Activated CD4-positive, alpha-beta T cell treated with anti-CD3 and anti-CD28 coated beads, Interleukin-2, amount 50 U/mL, for 4 hours (primary cell): ENCODE results near the gene HOMER2.
"Not testable (repeated sequence)": the region's sequence is repeated elsewhere in the genome, so short reads cannot be mapped to it uniquely, and the experiment has no call there.

Experiments
- DNase-seq, 2 experiments: peaks; one replicate each; pipeline ENCODE4 v3.0.0-alpha.2; 2020

HOMER2 gene

DNA sequence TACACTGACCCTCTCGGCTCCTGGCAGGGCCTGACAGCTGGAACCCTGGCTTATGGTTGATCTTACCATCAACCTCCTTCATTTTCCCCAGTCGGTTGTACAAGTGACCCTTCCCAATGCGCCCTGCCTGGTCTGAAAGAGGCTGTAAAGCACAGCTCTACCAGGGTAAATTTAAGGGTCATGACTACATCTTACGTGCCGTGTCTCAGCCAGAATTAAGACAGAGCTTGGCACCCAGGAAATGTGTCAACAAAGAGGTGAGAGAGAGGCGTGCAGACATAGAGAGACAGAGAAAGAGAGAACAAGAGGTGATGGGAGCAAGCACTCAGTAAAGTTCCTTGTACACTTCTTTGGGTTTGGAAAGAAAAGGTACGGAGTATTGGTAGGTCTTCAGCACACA lies 28.8 kb downstream of the HOMER2 start:
- no peak for DNase-seq

DNA sequence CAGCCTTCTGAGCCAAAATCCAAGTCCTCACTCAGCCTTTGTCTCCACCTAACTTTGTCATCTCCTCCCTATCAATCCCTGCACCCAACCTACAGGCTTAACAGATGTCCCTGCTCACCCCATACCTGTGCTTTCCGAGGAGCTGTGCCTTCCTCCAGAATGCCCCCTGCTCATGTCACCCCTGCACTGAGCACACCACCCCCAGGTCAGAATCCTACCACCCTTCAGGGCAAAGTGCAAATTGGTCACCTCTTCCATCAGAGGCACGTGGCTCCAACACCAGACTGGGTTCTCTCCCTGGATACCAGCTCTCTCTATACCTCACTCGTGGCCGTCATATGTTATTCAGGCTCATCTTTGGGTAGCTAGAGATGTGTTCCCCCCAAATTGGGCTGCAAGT lies 29.8 kb downstream of the HOMER2 start:
- DNase-seq = no peak

DNA sequence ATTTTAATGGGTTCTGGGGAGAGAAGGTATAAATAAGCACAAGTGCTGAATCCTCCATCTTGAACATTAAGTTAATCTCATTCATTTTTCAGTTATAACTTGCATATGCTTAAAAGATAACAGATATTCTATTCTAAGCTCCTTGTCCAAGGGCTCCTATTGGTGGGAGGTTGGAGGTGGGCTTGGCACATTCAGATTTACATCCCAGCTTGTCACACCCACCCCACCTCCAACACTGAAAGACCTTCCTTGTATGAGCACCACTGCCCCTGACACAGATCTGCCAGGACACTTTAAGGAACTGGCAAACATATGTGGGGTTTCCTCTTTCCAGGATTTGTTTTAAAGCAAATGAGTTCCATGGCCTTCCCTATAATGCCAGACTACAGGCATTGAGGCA lies 30.6 kb downstream of the HOMER2 start:
- no peak for DNase-seq

DNA sequence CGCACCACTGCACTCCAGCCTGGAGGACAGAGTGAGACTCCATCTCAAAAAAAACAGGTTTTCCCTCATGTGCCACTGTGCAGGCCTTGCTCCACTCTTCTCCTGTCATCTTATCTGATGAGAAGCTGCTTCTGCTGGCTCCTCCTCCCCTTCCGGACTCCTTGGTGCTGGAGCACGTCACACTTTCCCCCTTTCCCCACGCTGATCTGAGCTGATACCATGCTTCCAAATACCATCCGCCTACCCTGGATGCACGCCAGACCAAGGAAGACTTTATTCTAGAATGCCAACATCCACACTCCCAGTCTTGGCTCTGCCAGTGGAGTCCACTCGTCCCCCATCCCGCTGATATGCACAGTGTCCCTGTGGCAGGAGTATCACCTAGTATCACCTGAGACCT lies 31.3 kb downstream of the HOMER2 start:
- no peak for DNase-seq

DNA sequence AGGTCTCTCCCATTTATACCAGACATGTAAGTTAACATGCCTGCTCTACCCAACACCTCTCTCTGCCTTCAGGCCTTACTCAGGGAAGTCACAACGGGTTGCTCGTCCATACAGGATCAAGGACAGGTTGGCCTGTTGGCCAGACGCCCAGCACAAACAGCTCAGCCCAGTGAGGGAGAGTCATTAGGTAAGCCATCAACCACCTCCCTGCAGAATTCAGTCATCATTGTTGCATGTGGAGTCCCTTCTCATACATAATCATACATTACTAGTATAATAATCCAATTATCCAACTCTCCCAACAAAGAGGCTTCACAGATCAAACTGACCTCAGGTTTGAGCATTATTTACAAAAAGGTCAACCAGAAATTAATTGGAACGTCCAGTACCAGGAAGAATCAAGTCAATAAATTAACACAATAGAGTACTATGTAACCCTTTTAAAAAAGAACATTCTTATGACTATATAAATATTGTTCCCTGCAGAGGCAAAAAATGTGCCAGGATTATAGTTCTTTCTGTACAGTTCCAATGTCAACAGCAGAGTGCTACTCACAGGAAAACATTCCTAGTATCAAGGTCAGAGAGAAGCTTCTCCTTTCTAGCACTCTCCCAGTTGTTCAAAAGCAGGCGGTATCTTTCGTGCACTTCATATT lies 33.2 kb downstream of the HOMER2 start:
- DNase-seq = no peak

DNA sequence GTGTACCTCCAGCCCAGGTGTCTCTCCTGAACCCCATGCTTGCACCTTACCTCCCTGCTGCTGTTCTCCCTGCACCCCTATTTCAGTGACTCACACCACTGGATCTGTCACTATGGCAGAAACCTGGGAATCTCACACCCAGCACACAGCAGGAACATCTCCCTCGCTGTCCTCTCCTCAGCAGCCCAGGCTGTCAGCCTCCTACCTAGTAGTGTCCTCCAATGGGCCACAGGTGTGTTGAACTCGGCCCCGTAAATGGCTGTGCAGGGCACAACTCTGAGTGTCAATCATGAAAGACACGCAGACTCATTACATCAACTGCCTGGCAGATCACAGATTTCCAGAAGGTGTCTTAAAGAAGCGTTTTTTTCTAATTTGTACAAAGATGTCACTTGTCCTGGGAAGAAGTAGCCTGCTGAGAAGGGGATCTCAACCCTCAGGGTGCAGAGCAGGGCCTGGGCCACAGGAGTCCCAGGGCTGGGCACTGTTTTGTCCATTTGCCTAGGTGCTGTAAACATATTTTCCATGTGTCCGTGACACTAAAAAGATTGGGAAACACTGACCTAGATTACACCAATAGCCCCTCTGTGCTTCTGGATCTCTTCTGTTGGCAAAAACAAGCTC lies 33.8 kb downstream of the HOMER2 start:
- DNase-seq = no peak

DNA sequence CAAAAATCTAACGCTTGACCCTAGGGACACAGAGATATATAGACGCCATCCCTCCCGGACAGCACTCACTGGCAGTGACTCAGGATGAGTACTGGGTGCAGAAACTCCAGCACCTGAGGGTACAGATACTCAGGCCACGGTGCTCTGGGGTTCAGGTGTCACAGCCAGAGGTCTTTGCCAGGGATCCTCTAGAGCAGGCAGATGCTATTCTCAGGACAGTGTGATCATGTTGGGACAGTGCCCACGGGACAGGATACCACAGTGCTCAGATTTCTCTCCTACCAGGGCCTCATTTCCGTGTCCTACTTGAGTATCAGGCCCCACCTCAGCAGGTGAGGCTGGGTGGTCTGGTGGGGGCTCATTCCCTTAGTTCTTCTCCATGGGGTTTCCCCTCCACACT lies 34.4 kb downstream of the HOMER2 start:
- no peak for DNase-seq

DNA sequence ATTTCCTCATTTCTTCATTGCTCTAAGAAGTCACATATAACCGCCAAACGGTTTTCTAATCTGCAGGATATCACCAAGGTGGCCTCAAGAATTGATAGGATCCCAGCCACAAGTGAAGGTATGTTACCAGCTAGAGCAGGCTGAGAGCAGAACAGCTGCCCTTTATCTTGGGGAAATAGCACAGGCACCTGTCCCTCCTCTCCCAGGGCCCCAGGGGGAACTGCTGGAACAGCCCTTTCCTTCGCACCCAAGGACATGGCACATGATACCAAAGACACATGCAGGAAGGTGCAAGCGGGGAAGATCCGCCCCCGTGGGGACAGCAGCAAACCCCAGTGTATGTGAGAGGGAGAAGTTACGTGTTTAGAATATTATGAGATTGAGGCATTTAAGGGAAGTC lies 35.3 kb downstream of the HOMER2 start:
- no peak for DNase-seq

DNA sequence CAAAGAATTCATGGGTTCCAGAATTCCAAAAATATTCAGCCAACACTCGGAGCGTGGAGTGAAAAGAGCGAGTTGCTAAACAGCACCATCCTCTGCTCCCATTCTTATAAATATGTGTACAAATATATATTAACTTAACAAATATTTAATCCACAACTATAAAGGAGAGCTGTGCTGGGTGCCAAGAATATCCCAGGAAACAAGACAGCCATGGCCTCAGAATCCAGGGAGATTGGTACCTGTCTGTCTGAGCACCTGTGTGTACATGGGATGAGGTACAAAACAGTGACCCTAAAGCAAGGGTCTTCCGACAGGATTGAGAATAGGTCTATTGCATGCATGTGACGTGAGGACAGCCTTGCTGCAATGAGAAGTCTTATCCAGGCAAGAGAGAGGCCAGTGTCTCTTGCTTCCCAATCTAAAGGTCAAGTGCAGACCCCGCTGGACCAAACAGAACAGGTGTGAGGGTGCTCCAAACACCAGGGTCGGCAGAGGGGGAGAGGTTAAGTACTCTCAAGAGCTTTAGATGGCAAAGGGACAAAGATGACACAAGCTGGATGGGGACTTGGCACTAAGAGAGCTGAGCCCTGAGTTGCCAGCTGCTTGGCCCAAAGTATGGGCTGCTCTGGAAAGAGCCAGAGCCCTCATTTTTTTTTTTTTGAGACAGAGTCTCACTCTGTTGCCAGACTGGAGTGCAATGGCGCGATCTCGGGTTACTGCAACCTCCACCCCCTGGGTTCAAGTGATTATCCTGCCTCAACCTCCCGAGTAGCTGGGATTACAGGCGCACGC lies 36.2 kb downstream of the HOMER2 start:
- DNase-seq = no peak

DNA sequence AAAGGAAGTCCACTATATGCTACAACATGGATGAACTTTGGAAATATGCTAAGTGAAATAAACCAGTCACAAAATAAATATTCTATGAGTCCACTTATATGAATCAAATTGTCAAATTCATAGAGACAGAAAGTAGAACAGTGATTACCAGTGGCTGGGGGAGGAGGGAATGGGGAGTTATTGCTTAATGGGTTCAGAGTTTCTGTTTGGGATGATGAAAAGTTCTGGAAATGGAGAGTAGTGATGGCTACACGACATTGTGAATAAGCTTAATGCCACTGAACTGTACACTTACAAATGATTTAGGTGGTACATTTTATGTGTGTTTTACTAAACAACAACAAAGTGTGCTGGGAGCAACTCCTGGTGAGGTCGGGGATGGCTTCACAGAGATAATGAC lies 38.1 kb downstream of the HOMER2 start:
- DNase-seq = no peak

DNA sequence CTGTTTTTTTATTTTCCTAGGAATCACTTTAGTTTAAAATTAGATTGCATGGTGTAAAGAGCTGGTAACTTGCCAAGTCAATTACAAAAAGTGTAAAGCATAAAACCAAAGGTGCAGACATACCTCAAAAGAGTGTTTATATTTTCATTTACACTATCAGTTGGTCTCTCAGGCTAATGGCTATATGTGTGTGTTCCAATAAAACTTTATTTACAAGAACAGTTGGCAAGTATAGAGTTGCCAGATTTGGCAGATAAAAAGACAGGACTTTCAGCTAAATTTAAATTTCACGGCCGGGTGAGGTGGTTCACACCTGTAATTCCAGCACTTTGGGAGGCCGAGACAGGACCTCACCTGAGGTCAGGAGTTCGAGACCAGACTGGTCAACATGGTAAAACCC lies 41.1 kb downstream of the HOMER2 start:
- no peak for DNase-seq

DNA sequence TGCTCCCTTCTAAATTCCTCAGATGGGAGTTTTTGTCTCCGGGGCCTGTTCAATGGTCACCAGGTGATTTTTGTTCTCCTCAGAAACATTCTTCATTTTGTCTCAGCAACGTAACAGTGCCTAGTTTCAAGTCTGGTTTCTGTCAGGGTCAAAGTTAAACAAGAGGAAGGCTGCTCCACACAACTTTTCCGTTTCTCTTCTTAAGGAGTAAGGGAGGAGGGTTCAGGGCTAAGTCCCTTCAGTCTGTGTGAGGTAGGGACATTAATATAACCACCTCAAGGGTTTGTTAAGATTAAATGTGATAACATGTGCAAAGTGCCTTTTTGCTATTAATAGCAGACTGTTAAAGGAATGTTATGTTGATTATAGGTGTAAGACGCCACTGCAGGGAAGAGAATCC lies 41.8 kb downstream of the HOMER2 start:
- DNase-seq = no peak

DNA sequence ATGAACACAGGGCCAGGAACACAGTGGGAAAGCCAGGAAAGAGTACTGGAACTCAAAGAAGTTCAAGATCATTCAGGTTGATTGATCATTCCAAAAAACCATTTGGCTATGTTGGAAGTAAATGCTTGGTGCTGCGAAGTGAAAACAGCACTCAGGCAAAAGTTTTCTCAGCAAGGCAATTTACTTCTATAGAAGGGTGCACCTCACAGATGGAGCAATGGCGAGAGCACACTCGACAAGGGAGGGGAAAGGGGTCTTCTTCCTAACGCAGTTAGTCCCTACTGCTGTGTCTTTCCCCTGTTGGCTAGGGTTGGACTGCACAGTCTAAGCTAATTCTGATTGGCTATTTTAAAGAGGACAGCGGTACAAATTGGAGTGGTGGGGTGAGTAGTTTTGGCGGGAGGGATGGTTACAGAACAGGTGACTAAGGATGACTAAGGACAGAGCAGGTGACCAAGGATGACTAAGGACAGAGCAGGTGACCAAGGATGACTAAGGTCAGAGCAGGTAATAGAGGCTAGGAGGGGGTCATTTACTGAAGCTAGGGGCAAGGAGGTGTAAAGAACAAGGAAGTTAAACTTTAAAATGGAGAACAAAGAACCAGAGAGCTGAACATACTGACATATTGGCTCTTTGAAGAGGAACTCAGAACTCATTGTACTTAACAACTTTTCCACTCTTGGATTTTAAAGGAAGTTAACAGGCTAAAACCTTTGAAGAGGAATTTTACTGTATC lies 43.3 kb downstream of the HOMER2 start:
- no peak for DNase-seq

DNA sequence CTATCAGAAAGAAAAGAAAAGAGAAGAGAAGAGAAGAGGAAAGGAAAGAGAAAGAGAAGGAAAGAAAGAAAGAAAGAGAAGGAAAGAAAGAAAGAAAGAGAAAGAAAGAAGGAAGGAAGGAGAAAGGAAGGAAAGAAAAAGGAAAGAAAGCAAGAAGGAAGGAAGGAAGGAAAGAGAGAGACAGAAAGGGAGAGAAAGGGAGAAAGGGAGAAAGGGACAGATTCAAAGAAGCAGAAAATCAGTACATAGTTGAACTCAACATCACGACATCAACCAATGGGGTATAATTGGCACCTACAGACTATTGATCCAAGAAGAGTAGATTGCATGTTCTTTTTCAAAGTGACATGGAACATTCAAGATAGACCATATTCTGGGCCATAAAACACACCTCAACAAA lies 45.2 kb downstream of the HOMER2 start:
- no peak for DNase-seq

DNA sequence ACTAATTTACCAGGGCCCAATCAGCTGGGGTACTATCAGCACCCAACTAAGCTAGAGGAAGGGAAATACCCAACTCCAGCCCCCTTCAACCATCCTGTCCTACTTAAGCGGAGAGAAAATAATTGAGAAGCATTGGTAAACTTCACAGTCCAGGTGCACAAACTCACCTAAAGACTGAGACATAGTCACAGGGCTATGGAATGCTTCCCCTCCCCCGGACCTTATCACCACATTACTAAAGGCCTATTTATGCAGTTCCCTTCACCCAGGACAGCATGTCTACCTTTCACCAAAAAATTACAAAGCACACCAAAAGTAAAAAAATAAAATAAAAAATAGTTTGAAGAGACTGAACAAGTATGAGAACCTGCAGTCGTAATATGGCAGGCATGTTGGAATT lies 47.9 kb downstream of the HOMER2 start:
- no peak for DNase-seq

DNA sequence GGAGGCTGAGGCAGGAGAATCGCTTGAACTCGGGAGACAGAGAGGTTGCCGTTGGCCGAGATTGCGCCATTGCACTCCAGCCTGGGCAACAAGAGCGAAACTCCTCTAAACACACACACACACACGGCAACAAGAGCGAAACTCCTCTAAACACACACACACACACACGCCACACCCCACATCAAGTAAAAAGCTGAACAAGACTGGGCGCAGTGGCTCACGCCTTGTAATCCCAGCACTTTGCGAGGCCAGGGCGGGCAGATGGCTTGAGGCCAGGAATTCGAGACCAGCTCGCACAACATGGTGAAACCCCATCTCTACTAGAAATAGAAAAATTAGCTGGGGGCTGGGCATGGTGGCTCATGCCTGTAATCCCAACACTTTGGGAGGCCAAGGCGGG lies 49.0 kb downstream of the HOMER2 start:
- no peak for DNase-seq

DNA sequence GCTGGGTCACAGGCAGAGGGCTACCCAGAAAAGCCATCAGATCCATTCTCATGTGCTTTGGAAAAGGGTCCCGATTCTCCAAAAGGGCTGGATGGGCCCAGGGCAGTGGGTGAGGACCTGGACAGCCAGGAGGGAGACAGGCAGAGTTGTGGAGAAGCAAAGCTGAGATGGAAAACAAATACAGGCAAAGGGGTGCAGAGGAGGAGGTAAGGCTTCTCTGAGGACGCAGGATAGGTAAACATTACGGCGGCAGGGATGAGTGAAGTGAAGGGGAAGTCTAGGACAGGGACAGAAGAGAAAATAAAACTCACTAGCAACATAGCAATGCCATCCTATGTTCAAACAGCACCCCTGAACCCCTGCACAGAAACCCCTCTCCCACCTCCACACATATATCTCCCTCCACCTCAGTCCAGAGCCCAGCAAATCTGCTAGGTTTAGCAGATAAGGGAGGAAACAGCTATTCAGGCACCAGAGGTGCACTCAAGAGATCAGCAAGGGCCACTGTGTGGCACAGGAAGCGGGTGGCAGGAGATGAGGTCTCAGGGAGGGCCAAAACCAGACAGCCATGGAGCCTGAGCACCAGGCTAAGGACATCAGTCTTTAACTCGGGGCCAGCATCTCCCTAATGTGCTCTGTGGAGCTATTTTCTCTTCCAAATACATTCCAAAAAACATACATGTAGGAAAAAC lies 51.3 kb downstream of the HOMER2 start:
- no peak for DNase-seq

DNA sequence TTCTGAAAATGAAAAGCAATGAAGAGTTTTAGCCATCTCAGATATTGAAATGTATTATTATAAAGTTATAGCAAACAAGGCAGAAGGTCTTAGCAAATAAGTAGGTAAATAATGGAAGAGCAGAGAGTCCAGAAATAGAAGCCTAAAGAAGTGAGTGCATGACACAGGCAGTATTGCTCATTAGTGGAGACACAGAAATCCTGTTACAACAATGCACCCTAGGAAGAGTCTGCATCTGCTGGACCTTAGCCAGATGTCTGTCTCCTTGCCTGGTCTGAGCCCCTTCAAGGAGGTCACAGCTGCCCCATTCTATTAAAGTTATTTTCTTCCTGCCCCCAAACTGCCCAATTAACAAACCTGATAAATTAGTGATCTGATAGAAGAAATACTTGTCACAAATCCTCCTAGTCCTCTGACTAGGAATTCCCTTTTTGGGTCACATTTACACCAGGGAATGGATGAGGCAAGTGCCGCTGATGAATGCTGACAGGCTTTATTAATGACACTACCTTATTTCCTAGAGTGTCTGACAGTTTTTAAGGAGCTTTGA lies 51.9 kb downstream of the HOMER2 start:
- DNase-seq = no peak

DNA sequence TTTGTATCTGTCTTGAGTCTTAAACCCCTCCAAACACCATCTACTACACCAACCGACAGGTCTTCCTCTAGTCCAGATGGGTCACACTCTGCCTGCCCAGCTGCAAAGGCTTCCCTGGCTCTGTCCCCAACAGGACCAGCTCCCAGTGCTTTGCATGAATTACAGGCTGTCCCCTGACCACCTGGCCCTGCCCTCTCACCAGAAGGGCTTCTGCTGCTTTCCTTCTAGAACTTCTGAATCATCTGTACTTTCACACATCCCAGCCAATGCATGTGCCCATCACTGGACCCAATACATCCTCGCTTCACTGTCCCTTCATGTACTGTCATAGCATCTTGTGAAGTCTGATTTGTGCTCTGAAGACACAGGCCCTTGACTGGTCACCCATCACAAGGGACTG lies 53.6 kb downstream of the HOMER2 start:
- DNase-seq = no peak

DNA sequence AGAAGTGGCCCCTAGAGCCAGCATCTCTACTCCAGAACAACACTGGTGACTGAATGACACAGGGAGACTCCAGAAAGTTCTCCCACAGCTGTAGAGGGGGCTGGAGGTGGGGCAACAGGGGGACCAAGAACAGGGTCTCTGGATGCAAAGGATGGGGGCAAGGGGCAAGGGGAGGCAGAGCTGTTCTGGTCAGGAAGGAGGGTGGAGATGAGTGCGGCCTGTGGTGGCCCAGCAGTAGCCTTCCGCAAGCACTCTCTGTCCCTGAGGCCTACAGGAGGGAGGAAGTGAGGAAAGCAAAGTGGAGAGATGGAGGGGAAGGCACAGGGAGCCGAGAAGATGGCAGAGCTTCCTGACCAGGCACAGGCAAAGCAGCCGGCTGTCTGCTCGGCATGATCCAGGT lies 56.5 kb downstream of the HOMER2 start:
- no peak for DNase-seq

DNA sequence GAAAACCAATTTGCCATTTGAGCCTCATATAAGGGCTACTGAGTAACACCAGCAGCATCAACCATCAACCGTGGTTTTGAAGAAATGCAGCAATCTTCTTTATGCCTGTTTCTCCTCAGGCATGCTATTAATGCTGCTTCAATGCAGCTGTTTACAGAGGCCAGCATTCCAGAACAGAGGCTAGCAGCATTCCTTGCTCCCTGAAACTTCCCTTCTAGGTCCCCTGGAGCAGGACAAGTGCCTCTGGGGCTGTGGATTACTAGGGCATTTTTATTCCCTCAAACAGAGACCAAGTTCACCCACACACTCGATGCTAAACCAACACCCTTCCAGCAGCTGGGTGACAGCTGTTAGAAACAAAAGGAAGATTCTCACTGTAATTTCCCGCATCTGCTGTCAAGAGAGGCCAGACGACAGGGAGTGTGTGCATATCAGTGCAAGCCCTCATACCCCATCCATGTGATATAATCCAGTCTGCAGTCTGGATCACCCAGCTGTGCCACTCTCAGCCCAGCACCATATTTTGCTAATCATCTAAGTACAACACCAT lies 57.5 kb downstream of the HOMER2 start:
- DNase-seq = no peak

DNA sequence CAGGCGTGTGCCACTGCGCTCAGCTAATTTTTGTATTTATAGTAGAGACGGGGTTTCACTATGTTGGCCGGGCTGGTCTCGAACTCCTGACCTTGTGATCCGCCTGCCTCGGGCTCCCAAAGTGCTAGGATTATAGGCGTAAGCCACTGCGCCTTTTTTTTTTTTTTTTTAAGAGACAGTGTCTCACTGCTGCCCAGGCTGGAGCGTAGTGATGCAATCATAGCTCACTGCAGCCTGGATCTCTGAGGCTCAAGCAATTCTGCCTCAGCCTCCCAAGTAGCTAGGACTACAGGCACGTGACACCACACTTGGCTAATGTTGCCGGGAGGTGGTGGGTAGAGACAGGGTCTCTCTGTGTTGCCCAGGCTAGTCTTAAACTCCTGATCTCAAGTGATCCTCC lies 59.0 kb downstream of the HOMER2 start:
- not testable (repeated sequence) for DNase-seq
